ENCODE results near the gene BBS1.
A peak's percentile ranks its signal among the peaks of the same experiment; 100 is the strongest.
"Not testable (repeated sequence)": the region's sequence is repeated elsewhere in the genome, so short reads cannot be mapped to it uniquely, and the experiment has no call there.

Gene BBS1

DNA sequence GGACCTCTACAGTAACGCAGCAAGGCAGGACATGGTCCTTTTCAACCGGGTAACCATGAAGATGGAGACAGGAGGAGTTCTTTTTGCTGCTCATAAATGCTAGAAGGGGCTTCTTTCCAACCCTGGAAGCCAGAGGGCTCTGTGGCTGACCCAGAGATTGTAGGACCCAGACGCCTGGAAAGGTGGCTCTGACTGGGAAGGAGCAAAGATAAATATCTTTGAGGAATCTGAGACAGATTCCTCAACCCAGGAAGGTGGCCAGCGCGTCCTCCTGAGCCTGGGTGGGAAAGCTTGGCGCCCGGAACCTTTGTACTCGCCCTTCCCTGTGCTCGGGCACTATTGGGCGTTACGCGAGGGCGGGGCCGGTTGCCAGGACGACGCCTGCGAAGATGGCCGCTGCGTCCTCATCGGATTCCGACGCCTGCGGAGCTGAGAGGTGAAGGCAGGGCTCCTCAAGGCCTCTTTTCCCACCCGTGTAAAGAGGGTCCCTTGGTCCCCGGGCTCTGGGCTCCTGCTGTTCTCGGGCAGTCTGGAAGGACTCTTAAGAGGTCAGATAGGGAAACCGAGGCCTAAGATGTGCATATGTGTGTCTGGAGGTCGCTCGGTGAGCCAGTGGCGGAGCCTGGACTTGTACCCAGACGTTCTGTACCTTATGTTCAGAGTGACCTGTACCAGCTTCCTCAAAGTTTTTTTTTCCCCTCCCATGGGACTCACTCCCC lies at the start of gene BBS1:
BBS1 (plus strand) TSS at position 365 of the 719 bp plus-strand sequence; CDS start at position 390, 25 bp downstream.
- DNase-seq = peak; percentile 78 to 80

DNA sequence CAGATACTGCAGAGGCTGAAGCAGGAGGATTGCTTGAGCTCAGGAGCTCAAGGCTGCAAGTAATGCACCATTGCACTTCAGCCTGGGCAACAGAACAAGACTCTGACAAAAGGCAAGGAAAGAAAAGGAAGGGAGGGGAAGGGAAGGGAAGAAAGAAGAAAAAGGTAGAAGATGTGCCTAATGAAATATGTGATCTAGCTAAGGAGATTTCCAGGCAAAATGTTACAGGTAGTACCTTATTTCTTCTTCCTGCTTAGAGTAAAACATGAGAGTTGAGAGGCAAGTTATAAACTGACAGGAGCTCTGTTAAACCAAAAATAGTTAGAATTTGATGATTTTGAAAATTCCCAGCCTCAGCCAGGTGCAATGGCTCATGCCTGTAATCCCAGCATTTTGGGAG lies 48.4 kb upstream of the BBS1 start:
- no peak for DNase-seq

DNA sequence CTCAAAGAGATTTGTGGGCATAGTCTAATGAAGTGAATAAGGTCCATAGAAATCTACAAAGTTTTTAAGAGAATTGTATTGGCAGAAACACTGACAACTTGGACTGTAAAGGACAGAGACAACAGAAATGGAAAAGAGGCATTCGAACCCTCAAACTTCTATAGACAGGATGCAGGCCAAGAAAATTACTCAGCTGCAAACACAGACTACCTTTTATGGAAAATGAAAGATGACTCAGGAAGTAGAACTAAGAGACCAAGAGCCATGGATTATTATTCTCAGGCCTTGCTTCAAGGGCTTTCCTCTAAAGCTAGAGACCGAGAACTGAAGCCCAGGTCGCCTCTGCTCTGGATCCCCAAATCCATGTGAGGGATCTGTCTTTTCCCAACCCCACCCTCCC lies 47.5 kb upstream of the BBS1 start:
- no peak for DNase-seq

DNA sequence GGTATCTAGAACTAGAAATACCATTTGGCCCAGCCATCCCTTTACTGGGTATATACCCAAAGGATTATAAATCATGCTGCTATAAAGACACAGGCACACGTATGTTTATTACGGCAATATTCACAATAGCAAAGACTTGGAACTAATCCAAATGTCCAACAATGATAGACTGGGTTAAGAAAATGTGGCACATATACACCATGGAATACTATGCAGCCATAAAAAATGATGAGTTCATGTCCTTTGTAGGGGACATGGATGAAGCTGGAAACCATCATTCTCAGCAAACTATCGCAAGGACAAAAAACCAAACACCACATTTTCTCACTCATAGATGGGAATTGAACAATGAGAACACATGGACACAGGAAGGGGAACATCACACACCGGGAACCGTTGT lies 46.3 kb upstream of the BBS1 start:
- DNase-seq = not testable (repeated sequence)

DNA sequence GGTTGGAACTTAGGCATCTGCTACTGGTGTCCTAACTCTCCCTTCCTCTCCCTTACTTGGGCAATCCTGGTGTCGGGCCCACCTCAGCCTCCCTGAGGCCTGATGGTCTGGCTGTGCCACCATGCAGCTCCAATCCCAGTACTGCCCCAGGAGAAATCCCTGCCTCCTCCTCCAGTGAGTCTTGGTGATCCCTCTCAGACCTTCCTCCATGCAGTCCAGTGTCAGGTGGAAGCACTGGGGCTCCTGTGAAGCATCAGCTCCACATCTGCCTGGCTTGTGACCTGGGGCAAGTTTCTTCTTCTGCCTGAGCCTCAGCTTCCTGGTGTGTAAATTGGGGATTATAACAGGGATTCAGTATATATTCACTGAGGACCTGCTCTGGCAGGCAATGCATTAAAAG lies 45.5 kb upstream of the BBS1 start:
- no peak for DNase-seq

DNA sequence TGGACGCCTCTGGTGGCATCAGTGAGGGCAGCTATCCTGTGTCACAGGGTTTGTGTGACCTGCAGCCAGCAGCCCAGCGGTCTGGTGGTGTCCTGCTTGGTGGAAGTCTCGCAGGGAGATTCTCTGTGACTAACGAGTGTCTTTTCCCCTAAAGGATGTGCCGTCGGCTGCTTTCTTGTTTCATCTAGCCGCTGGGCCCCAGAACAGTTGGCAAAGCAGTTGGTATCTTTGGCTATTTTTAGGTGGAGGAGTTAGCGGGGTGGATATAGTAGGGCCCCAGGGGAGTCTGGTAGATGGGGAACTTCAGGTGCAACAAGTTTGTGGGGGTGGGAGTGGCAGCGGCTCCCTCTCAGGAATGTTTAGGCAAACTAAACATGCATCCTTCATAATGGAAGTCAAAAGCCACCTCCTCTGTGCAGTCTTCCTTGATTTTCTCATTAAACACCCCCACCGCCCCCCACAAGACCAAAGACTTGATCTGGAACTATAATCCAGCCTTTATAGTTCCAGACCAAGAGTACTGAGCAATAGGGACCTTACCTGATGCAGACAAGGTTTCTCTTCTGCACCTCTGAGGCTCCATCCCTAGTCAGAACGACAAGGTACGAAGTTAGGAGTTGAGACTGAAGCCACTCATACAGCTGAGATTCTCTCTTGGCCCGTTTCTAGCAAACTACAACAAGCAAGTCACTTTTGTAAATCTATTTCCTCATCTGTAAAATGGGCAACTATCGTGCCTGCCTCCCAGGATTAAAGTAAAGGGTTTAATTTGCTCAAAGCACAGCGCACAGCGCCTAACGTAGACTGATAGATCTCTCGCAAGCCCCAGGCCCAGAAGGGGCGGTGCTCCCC lies 44.8 kb upstream of the BBS1 start:
- DNase-seq = no peak

DNA sequence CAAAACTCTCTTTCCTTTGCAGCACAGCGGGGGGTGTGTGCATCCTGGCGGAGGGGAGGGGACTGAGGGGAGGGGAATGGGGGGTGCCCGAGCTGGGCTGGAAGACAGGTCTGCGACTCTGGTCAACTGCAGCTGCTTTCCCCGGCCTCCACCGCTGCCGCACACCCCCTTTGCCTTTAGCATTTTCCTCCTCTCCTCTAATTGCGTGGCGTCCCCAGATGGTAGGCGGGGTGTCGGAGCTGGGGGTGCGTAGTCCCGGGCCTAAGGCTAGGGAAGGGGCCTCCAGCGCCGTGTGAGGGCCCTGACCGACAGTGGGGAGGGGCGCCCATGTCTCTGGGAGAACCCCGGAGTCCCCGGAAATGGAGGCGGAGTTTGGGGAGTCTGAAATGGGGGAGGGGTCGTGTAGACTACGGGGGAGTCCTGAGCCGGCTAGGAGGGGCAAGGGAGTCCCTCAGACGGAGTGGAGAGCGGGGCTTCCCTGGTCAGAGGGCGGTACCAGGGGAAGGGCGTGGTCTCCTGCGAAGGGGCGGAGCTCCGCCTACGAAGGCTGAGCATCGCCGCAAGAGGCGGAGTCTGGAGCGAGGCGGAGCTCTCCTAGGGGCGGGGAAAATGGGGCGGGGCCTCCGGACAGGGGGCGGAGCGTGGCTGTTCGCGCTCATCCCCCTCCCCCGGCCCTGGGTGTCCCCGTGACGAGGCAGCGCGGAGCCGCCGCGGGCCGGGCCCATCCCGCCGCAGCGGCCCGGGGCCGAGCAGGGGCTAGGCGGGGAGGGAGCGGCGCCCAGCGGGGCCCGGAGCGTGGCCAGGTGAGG lies 44.0 kb upstream of the BBS1 start, which contains the start of gene PELI3:
PELI3 (plus strand) TSS at position 681 of the 809 bp plus-strand sequence. CDS start 1,224 bp downstream, outside the sequence.
- DNase-seq = peak; percentile 94 to 96

DNA sequence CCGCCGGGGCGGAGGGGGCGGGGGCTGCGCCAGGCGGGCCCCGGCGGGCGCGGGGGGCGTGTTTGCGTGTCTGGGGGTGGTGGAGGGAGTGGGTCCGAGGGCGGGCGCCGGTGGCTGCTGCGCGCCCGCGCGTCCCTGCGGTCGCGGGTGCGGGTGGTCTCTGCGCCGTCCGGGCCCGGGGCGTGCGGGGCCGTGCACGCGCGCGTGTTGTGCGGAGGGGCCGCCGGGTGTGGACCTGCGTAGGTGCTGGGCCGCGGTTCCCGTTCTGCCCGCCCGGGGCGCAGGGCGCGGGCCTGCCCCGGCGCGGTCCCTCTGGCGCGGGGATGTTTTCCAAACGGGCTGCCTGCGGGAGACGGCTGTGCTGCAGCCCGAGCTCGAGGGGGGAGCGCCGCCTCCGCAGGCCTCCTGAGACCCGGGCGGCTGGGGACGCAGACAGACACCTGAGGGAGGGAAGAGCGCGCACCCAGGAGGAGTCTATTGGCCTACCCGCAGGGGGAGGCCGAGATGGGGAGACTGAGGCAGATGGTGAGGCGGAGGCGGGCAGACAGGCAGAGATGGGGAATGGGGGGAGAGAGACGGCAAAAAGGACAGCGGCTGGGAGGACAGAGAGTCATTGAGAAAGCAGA lies 43.3 kb upstream of the BBS1 start:
- peak; percentile 18 to 29 for DNase-seq

DNA sequence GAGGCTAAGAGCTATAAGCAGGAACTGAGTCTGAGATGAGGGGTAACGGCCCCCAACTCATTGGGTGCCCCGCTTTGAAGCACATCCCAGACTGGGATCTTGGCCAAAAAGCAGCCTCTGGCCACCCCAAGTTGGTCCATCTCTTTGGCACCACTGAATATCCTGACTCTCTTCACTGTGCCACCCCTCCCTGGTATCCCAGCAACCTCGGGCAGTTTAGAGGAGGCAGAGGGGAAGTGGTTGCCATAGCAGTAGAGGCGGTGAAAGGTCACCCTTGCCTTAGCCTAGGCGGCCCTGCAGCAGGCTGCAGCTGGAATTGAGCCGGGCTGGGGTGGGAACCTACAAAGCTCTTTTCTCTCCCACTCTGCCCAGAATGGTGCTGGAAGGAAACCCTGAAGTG lies 42.7 kb upstream of the BBS1 start:
- DNase-seq = no peak

DNA sequence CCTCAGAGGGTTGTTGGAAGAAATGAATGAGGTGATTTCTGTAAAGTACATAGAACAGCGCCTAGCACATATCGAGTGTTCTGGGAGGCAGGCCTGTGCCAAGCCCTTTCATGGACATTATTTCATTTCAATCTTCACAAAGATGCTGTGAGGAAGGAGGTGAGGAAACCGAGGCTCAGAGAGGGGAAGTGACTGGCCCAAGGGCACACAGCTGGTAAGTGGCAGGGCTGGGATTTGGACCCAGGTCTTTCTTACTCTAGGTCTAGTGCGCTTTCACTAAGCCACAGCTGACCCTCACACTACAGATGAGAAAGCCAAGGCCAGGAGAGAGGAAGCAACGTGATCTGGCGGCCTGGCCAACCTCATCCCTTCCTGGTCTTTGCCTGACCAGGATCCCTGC lies 41.7 kb upstream of the BBS1 start:
- no peak for DNase-seq

DNA sequence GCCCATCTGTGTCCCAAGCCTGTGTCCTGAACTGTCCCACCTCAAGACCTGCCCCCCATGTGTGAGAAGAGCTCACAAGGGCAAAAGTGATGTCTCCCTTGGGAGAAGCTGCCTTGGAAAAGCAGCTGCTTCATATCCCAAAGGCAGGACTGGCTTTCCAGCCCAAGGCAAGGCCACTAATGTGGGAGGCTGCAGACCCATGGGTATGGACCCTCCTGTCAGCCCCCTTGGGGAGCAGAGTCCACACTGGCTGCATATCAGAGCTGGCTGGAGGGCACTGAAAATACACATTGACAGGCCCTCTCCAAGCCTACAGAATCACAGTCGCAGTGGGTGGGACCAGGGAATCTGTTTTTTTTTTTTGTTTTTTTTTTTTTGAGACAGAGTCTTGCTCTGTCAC lies 41.0 kb upstream of the BBS1 start:
- DNase-seq = no peak

DNA sequence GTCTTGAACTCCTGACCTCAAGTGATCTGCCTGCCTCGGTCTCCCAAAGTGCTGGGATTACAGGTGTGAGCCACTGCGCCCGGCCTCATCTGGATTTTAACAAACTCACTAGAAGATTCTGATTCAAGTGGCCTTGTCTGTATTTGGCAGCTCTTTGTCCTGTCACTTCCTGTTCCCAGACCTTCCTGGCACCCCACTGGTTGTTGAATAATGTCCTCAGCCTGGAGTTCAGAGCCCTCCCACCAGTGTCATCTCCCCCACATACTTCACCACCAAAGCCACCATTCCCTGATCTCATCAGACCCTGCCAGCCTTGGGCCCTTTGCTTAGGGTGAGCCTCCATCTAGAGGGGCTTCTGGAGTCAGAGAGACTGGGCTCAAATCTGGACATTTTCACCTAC lies 40.4 kb upstream of the BBS1 start:
- DNase-seq = no peak

DNA sequence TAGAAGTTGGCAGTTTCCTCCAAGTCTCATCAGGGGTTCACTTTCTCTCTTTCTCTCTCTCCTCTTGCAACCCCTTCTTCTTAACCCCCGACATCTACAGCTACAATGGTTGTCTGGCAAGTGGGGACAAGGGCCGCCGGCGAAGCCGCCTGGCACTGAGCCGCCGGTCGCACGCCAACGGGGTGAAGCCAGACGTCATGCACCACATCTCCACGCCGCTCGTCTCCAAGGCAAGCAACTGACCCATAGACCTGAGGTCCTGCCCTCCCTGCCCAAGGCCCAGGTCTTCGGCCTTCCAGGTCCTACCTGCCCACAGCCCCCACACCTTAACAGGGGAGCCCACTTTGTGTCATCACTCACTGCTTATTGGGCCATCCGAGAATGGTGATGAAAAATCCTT lies 39.3 kb upstream of the BBS1 start:
- DNase-seq = no peak

DNA sequence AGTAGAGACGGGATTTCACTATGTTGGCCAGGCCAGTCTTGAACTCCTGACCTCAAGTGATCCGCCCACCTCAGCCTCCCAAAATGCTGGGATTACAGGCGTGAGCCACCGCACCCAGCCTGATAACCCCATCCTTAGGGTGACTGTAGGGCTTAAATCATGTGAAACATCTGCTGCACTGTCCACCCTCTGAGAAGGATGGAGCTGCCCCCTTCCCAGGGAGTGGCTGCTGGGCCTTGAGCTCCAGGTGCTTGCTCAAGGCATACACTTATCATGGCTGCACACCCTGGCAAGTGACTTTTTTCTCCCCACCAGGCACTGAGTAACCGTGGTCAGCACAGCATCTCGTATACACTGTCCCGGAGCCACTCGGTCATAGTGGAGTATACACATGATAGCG lies 38.4 kb upstream of the BBS1 start:
- no peak for DNase-seq

DNA sequence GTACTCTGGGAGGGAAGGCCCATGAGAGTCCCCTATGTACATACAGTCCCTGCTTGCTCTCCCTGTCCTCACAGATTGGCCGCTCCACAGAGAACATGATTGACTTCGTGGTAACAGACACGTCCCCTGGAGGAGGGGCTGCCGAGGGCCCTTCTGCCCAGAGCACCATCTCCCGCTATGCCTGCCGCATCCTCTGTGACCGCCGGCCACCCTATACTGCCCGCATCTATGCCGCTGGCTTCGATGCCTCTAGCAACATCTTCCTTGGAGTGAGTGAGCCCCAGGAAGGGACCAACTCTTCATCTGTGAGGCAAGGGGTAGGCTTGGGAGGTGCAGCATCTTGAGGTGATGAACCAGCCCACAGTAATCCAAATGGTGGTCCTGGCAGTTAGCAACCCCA lies 37.3 kb upstream of the BBS1 start:
- no peak for DNase-seq

DNA sequence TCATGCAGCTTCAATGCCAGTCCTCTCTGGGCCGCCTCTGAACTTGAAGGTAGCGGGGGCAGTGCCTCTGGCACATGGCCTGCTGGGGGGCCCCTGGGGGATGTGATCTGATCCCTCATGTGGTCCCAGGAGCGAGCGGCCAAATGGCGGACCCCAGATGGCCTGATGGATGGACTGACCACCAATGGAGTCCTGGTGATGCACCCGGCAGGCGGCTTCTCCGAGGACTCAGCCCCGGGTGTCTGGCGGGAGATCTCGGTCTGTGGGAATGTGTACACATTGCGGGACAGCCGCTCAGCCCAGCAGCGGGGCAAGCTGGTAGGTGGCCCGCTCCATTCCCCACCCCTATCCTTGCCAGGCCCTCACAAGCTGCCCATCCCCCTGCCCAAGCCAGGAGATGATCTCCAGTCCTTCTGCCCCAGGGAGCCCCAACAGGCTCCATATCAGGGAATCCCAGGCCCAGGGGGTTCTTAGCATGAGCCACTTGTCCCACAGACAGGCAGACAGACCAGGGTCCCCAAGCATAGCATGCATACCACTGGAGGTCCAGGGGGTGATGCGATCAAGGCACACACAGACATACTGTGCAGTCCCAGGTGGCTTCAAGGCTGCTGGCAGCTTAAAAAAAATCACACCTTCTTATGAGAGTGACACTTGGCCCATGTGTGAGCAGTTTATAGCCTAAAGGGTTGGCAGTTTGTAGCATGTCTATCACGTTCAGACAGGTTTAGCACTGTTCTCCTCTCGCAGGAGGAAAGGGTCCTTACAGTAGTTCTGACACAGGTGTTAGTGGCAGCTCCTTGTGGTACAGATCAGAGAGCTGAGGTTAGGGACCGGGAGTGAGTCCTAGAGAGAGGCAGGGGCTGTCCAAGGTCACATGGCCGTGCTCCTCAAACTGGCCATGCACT lies 36.6 kb upstream of the BBS1 start:
- no peak for DNase-seq

DNA sequence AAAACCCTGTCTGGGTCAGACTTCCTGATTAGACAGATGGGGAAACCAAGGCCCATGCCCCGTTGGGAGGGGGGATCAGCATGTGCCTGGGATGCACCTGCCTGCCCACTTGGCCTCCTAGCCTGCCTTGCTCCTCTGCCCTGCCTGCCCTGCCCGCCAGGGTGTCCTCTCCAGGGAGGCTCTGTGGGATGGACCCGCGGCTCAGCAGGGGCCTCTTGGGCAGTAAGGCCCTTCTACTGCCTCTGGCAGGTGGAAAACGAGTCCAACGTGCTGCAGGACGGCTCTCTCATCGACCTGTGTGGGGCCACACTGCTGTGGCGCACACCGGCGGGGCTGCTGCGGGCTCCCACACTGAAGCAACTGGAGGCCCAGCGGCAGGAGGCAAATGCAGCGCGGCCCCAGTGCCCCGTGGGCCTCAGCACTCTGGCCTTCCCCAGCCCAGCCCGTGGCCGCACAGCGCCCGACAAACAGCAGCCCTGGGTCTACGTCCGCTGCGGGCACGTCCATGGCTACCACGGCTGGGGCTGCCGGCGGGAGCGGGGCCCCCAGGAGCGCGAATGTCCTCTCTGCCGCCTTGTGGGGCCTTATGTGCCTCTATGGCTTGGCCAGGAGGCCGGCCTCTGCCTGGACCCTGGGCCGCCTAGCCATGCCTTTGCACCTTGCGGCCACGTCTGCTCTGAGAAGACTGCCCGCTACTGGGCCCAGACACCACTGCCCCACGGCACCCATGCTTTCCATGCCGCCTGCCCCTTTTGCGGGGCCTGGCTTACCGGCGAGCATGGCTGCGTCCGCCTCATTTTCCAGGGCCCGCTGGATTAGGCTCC lies 34.9 kb upstream of the BBS1 start:
- DNase-seq = no peak

DNA sequence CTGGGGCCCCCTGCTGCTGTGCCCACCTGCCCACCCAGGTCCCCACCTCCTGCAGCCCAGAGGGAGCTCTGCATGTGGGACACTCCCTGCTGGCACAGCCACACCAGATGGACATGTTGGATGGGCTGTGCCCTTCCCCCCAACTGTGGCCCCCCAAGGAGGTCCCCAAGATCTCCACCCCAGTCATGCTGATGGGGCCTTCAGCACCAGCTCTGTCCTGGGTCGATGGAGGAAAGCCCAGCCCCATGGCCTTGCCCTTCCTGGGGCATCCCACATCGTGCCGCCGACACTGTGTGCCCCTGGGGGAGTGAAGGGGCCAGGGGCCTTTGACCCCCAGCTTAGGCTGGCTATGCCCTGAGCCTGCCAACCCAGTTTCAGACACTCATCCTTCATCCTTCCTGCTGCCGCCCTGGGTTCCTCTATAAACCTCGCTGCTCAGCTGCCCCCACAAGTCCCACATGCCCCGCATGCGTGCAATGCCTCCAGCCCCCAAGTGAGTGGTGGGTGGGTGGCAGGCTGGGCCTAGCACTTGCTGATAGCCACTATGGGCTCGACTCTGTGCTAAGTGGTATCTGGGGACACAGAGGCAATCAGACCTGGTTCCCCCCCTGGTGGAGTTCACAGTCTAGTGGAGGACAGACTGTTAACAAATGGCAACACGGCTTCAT lies 34.1 kb upstream of the BBS1 start:
- DNase-seq = no peak

DNA sequence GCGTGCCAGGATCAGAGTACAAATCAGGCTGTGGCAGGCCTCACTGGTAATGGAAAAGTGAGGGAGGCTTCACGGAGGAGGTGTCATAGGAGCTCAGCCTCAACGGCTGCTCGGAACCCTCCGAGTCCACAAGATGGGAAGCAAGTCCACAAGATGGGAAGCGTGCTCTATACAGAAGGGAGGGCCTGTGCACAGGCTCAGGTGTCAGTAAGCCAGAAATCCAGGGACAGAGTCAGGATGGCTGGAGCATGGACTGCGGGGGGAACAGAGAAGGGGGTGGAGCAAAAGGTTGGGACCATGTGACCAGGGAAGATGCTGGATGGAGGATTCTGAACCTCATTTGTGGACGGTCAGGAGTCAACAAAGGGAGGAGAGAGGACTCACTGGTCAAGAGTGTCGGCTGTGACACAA lies 33.6 kb upstream of the BBS1 start:
- DNase-seq = no peak
